ENCODE results near the gene KPNA5. TPM values are rescaled to one million over a fixed set of nuclear protein-coding genes. Genes with fewer than 3 reads are reported as not detected.

The KPNA5 gene
- total and polyA plus RNA-seq, 2 of the 13 experiments (the other 11 are each of a cell fraction or from before 2014, with no cell fraction given): 5.3 to 13.0 TPM

- peaks cover 0 to 48% of the 10 kb centered on the region in 2 experiments; a peak in 4 of 5 replicates for H3K27me3 ChIP-seq (ENCODE audit: control insufficient read depth in 1 of 2, insufficient read depth in 2 of 2, low read length in 2 of 2)
- DNase-seq (ENCODE audit: low spot score) (no peak), FAIRE-seq (no peak), ATAC-seq (no peak)
- H3K79me2 ChIP-seq (ENCODE audit: insufficient read depth, low read length): no peaks in the 10 kb centered on the region
- BruUV-seq (replicated peaks): no TSS peak
- intact Hi-C loops (cut with micrococcal nuclease; ENCODE audit: unreplicated experiment) (no loop called here), in situ Hi-C loops (cut with HindIII; ENCODE audit: extremely low pct_ligation_motif_present, low pct_unique_long_range_greater_than_20kb) (no loop called here)
- H4K20me1 ChIP-seq (ENCODE audit: insufficient read depth, low read length): no peaks in the 10 kb centered on the region
- H3K27ac ChIP-seq (ENCODE audit: extremely low read length, insufficient read depth, low read length): no peak overlapping the region
- H2AFZ ChIP-seq (ENCODE audit: low read length): no peak overlapping the region
- H3K36me3 ChIP-seq (replicated peaks in 1 of 2; ENCODE audit: control insufficient read depth in 1 of 2, insufficient read depth in 2 of 2, low read length in 2 of 2): no peaks in the 10 kb centered on the region
- no peak overlapping the region for H3K9ac ChIP-seq (ENCODE audit: insufficient read depth, low read depth, low read length)
- H3K4me2 ChIP-seq (ENCODE audit: low read depth, low read length): no peak overlapping the region
- ChIA-PET CTCF (ENCODE audit: low intra/inter-chr PET ratio, low total read pairs) (no interaction called here), POLR2A (no interaction called here)
- H3K4me3 ChIP-seq (replicated peaks in 1 of 3; ENCODE audit: insufficient read depth in 1 of 3, low read depth in 2 of 3, low read length in 3 of 3): no peak overlapping the region
- no peaks in the 10 kb centered on the region for H3K9me3 ChIP-seq (ENCODE audit: low read length)
- peaks cover 15% of the 10 kb centered on the region; the same call in 1 of the 2 replicates for H3K4me1 ChIP-seq (ENCODE audit: insufficient read depth, low read length)
- 47% methylated on average over 5 of the region's 5 CpGs for WGBS (ENCODE audit: low lambda C conversion rate)
- TF ChIP-seq GMEB1 (CRISPR knock-in tag; IDR thresholded peaks at IDR 0.05; ENCODE audit: borderline replicate concordance) (no peak), CEBPB (IDR thresholded peaks at IDR 0.05; ENCODE audit: borderline replicate concordance, low read depth, low read length) (peak; percentile 54; the same call in 1 of the 2 replicates), IRF9 (CRISPR knock-in tag; IDR thresholded peaks at IDR 0.05; ENCODE audit: borderline replicate concordance) (no peak), CENPBD1 (CRISPR knock-in tag; IDR thresholded peaks at IDR 0.05; ENCODE audit: borderline replicate concordance, low read depth) (no peak), ZNF207 (IDR thresholded peaks at IDR 0.05; ENCODE audit: borderline replicate concordance) (no peak)
Observed at GRCh38 chr6:116766506-116767176, 85.6 kb downstream of the KPNA5 start.
